ENCODE results near the gene SELENOP. TPM values are rescaled to one million over a fixed set of nuclear protein-coding genes. Genes with fewer than 3 reads are reported as not detected.
A peak's percentile ranks its signal among the peaks of the same experiment; 100 is the strongest.

Gene SELENOP
- total and polyA plus RNA-seq, 9 of the 15 experiments (the other 6 are each of a cell fraction or from before 2014, with no cell fraction given), result 3.2 to 6.3 (median 4.5) TPM

GRCh38 chr5:42836070-42836769 is 24.5 kb upstream of the SELENOP start (continued):
- no peak for TF ChIP-seq NR2C2 (CRISPR knock-in tag; IDR thresholded peaks at IDR 0.05)
- no peak for TF ChIP-seq NR2C2 (tag; IDR thresholded peaks at IDR 0.05)
- TF ChIP-seq CREB1 (IDR thresholded peaks at IDR 0.05), result no peak
- no peak for TF ChIP-seq CREB1 (CRISPR knock-in tag; IDR thresholded peaks at IDR 0.05)

- ChIA-PET CTCF (ENCODE audit: low intra/inter-chr PET ratio) (no interaction called here), POLR2A (interaction anchor here (1.0 kb wide), 1 partner anchor 31 kb away, joined by 4 read pairs; no protein-coding TSS in a partner anchor)
- no peak for DNase-seq (ENCODE audit: extremely low read depth in 1 of 4, low spot score in 3 of 4)
- BruUV-seq (replicated peaks), result no TSS peak
- Histone ChIP-seq H3K9me1 (ENCODE audit: control insufficient read depth, insufficient read depth, low read length) (no peaks in the 10 kb centered on the region), H4K20me1 (replicated peaks; ENCODE audit: control insufficient read depth, insufficient read depth, low read length) (no peaks in the 10 kb centered on the region), H3K36me3 (ENCODE audit: control insufficient read depth, insufficient read depth, low read length) (no peaks in the 10 kb centered on the region), H3K9ac (ENCODE audit: insufficient read depth in 1 of 2, low read depth in 2 of 2, low read length in 2 of 2) (no peak overlapping the region), H3K9me3 (replicated peaks; ENCODE audit: control insufficient read depth, insufficient read depth, low read depth, low read length) (no peaks in the 10 kb centered on the region), H3K27ac (ENCODE audit: extremely low read depth, low read depth, low read length) (no peak overlapping the region), H3K4me3 (no peak overlapping the region), H3K79me2 (ENCODE audit: control insufficient read depth, insufficient read depth, low read length) (no peaks in the 10 kb centered on the region), H3K4me1 (replicated peaks in 1 of 2; ENCODE audit: control insufficient read depth in 2 of 2, insufficient read depth in 2 of 2, low read length in 2 of 2) (peaks cover 0 to 4% of the 10 kb centered on the region in 2 experiments; a peak in 3 of 5 replicates), H3K4me2 (ENCODE audit: insufficient read depth, low read length) (no peak overlapping the region), H2AFZ (ENCODE audit: low read depth, low read length) (no peak overlapping the region), H3K27me3 (ENCODE audit: control insufficient read depth in 2 of 2, insufficient read depth in 2 of 2, low read length in 2 of 2) (no peaks in the 10 kb centered on the region)
- intact Hi-C loops (cut with micrococcal nuclease), result loop anchor here (5.0 kb wide), 1 partner anchor 45 kb away; no protein-coding TSS in a partner anchor
- TF ChIP-seq TARDBP (IDR thresholded peaks at IDR 0.05) (no peak), ATF3 (IDR thresholded peaks at IDR 0.05) (peak; percentile 46; the same call in 1 of the 2 replicates), ATF3 (CRISPR knock-in tag; conservative IDR thresholded peaks at IDR 0.05) (no peak)
- no peak for ATAC-seq
- 20% methylated on average over 5 of the region's 5 CpGs for WGBS (ENCODE audit: insufficient coverage, low coverage, missing lambda C conversion rate)
- in situ Hi-C loops (cut with MboI), result no loop called here
- FAIRE-seq, result no peak
Observed at GRCh38 chr5:42832060-42832459, 20.4 kb upstream of the SELENOP start.

All from K562 (cell line).